ENCODE results near the gene METTL13. TPM values are rescaled to one million over a fixed set of nuclear protein-coding genes. Genes with fewer than 3 reads are reported as not detected.

Gene METTL13
- total RNA-seq, 1 experiment from 2014 or later: 64.5 TPM

GRCh38 chr1:171845998-171846397 is 64.5 kb downstream of the METTL13 start:
- Mint-ChIP-seq H3K36me3 (ENCODE audit: insufficient read depth in 1 of 3, low read depth in 3 of 3) (no peaks in the 10 kb centered on the region), H3K27ac (no peak overlapping the region), H3K4me1 (peaks cover 12 to 13% of the 10 kb centered on the region in 2 experiments), H3K9me3 (no peaks in the 10 kb centered on the region; a peak in 1 of 5 replicates), H3K4me3 (no peak overlapping the region), H3K27me3 (ENCODE audit: low read depth) (peaks cover 13% of the 10 kb centered on the region)
- Histone ChIP-seq H3K23ac (ENCODE audit: insufficient read length, low read depth, low read length) (no peak overlapping the region), H4K91ac (ENCODE audit: insufficient read length, low read depth, low read length) (no peak overlapping the region), H3K18ac (ENCODE audit: insufficient read length, low read depth, low read length) (no peak overlapping the region), H3K23me2 (ENCODE audit: insufficient read length, low read depth, low read length, poor library complexity, severe bottlenecking) (peaks cover 5% of the 10 kb centered on the region), H2BK15ac (ENCODE audit: low read depth, low read length) (no peak overlapping the region), H2BK12ac (ENCODE audit: insufficient read length, low read depth, low read length) (no peak overlapping the region), H4K20me1 (ENCODE audit: control insufficient read depth, insufficient read depth, insufficient read length) (no peaks in the 10 kb centered on the region), H3K14ac (ENCODE audit: insufficient read depth, low read length) (no peak overlapping the region), H2BK120ac (ENCODE audit: low read depth, low read length, poor library complexity, severe bottlenecking) (no peak overlapping the region), H4K5ac (ENCODE audit: insufficient read length, low read depth, low read length) (no peak overlapping the region), H3K9ac (ENCODE audit: extremely low read depth, insufficient read length, low read length) (no peak overlapping the region), H3K27ac (ENCODE audit: insufficient read length, low read depth, low read length) (no peak overlapping the region), H2AK5ac (ENCODE audit: insufficient read length, low read length) (no peak overlapping the region), H2BK20ac (ENCODE audit: low read depth, low read length, poor library complexity, severe bottlenecking) (no peak overlapping the region), H2AFZ (ENCODE audit: low read length) (no peak overlapping the region), H3K4me2 (ENCODE audit: insufficient read depth, insufficient read length, low read length) (no peak overlapping the region), H3K56ac (ENCODE audit: insufficient read length, low read depth, low read length) (no peak overlapping the region), H3K4me1 (ENCODE audit: insufficient read depth, low read length) (0 out of 2 replicates have a peak, but pooled peaks cover 2% of the 10 kb centered on the region), H3K79me2 (ENCODE audit: insufficient read depth, low read length) (no peaks in the 10 kb centered on the region), H3T11ph (ENCODE audit: low read length) (no peak overlapping the region), H3K79me1 (ENCODE audit: insufficient read depth, low read depth, low read length, poor library complexity, severe bottlenecking) (no peaks in the 10 kb centered on the region), H3K4ac (ENCODE audit: low read depth, low read length) (no peak overlapping the region), H2BK5ac (ENCODE audit: insufficient read length, low read length) (no peak overlapping the region), H3K27me3 (ENCODE audit: insufficient read depth, low read length) (no peaks in the 10 kb centered on the region), H4K8ac (replicated peaks; ENCODE audit: insufficient read length, low read depth, low read length) (no peak overlapping the region), H3K9me3 (ENCODE audit: control insufficient read depth, low read depth, low read length) (no peaks in the 10 kb centered on the region)
- no peak for DNase-seq
- TF ChIP-seq CTCF (conservative IDR thresholded peaks at IDR 0.05): no peak

Other genes starting within 250 kb of the METTL13 start
- 0.13 TPM in 1 of 2 replicates, not detected in the other for gene MYOCOS, start 159.4 kb upstream of the METTL13 start, total RNA-seq (2021)
- gene MYOC, start 129.0 kb upstream of the METTL13 start, total RNA-seq (2021): not detected in 2 replicates
- 4.2 and 4.4 TPM in 2 replicates for gene VAMP4, start 39.6 kb upstream of the METTL13 start, total RNA-seq (2021)
- gene DNM3, start 59.8 kb downstream of the METTL13 start, total RNA-seq (2021): 2.7 and 3.3 TPM in 2 replicates